ENCODE measurements around the gene LHFPL6.

Gene LHFPL6

DNA sequence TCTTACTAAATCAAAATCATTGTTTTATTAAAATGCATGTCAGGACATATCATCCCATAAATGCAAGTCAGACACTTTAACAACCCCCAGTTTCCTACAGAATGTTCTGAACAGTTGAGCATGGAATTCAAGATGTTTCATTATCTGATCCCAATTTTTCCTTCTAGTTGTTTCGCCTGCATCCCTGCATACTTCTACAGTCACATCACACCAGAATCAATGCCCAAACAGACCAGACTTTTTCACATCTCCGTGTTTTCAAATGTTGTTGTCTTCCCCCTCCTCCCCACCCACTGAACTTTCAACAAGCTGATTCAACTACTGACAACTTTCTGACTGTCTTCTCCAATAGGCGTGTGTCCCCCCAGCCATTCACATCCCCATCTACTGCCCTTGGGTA, 48.6 kb downstream of the LHFPL6 start:
- no peak for DNase-seq (ENCODE audit: low read depth)

GRCh38 chr13:39552246-39552645, 50.7 kb downstream of the LHFPL6 start:
- DNase-seq (ENCODE audit: low read depth): no peak

GRCh38 chr13:39550931-39551330, 52.1 kb downstream of the LHFPL6 start:
- no peak for DNase-seq (ENCODE audit: low read depth)

DNA sequence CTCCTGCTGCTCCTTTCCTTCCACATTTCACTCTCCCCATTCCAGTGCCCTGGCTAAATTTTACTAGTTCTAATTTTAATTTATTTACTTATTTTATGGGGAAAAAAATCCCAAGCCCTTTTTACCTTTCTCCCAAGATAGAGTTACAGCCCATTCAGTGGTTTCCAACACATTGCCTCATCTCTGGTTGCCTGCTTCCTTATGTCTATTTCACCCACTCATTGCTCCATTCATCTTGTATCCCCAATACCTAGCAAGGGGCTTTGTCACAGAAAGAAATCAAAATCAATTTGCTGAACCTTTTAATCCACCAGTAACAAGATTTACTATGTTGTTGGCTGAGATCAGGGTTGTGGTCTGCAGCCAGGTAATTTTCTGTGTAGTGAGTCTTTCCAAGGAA, 55.9 kb downstream of the LHFPL6 start:
- no peak for DNase-seq (ENCODE audit: low read depth)

- DNase-seq (ENCODE audit: low read depth): no peak
Observed at GRCh38 chr13:39542361-39542760, 60.6 kb downstream of the LHFPL6 start.

- no peak for DNase-seq (ENCODE audit: low read depth)
Observed at GRCh38 chr13:39540929-39541605, 61.9 kb downstream of the LHFPL6 start.

DNA sequence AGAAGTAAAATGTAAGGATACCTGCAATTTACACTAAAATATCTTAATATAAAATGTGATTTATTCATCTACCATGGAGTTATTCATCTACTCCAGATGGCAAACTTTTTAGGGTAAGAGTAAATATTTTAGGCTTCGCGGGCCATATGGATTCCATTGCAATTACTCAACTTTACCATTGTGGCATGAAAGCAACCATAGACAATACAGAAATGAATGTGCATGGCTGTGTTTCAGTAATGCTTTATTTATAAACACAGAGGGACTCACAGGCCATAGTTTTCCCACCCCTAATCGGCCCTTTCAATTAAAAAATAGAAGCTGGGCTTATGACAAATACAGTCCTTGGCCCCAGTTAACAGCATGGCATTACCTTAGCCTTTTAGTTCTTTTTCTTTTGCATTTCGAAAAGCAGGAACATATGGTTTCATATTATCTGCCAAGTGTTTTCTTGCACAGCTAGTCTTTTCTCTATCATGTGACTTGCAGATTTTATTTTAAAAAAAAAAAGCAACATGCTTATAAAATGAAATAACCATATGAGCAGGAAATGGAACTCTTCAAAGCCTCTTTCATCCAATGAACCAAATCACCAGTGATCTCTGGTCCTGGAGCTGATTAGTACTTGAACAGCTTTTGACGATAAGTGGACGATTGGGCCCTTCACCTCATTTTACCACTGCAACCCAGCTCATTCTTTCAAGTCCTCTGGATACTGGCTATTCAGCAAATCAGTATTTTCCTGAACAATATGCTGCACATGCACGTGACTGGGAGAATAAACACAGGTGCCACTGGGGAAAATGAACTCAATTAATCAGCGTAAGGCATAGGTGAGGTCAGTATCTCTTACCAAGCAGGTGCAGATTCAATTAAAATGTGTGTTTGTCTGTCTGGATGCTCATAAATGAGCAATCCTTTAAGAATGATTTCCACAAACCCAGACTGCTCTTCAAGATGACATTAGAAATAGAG, 63.9 kb downstream of the LHFPL6 start:
- no peak for DNase-seq (ENCODE audit: low read depth)

DNA sequence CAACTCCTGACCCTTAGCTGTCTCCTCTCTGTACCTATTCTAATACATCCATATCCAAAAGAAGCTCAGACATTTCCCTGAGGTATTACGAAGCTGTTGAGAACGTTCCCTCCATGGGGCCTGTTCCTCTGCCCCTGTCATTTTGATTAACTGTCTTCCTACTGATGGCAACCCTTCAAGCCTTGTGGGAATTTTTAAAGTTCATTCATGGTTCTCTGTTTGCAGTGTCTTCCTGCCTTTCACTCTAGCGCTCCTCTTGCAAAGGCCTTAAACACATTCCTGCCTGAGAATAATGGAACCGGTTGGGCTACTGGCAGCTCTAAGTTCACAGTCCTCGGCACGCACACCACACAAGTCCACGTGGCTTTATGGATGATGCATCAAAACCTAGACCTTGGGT, 66.1 kb downstream of the LHFPL6 start:
- DNase-seq (ENCODE audit: low read depth): no peak

GRCh38 chr13:39536274-39536673, 66.7 kb downstream of the LHFPL6 start:
- no peak for DNase-seq (ENCODE audit: low read depth)

DNA sequence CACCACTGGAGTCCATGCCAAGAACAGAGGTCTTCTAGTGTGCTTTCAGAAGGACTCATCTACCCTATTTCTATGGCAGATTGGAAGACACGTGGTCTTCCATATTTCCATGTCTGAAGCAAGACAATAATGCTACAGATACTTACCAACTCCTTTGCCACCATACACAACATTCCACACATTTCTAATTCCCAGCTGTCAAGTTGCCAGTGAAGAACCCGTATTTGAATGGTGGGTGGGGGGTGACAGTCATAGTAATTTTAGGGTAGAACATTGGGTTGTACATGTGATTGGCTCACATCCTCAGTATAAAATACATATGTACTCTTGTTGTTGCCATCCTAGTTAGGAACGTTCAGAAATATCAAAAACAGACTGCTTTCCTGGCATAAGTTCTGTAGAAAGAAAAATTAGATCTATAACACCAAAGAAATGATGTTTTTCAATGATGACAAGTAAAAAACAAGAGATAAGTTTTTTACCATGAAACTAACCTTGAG, 69.3 kb downstream of the LHFPL6 start:
- DNase-seq (ENCODE audit: low read depth): no peak

DNA sequence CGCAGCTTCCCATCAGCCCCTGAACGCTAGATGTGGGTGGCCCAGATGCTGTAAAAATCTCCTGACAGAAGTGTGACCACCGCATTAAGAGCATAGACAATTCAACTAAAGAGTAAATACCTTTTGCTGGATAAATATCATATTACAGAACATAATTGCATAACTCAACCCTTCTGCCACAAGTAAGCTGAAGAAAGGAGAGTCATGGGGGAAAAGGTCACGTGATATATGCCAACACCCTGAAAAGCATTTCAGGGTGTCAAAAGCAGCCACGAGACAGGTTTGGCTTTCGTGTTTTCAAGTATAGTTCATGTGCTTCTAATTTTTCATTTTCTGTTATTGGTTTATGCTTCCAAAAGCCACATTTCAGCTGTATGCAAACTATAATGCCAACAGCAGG, 71.3 kb downstream of the LHFPL6 start:
- no peak for DNase-seq (ENCODE audit: low read depth)

GRCh38 chr13:39530916-39531315, 72.1 kb downstream of the LHFPL6 start:
- DNase-seq (ENCODE audit: low read depth): no peak

DNA sequence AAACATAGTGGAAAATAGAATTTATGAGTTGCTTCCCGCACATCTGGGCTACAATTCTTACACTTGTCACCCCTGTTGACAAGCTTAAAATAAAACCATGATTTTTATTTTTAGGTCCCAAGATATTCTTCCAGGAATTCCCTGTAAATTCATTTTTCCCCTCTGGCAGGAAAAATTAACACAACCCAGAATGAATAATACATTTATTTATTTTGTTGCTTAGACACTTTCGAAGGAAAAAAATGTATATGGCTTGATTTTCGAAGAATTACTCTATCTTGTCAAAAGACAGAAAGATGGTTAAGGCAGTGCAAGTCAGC, 74.4 kb downstream of the LHFPL6 start:
- no peak for DNase-seq (ENCODE audit: low read depth)

GRCh38 chr13:39527961-39528660, 74.9 kb downstream of the LHFPL6 start:
- DNase-seq (ENCODE audit: low read depth): no peak

GRCh38 chr13:39527301-39527700, 75.7 kb downstream of the LHFPL6 start:
- no peak for DNase-seq (ENCODE audit: low read depth)

- DNase-seq (ENCODE audit: low read depth): no peak
Observed at GRCh38 chr13:39526499-39526898, 76.5 kb downstream of the LHFPL6 start.

DNA sequence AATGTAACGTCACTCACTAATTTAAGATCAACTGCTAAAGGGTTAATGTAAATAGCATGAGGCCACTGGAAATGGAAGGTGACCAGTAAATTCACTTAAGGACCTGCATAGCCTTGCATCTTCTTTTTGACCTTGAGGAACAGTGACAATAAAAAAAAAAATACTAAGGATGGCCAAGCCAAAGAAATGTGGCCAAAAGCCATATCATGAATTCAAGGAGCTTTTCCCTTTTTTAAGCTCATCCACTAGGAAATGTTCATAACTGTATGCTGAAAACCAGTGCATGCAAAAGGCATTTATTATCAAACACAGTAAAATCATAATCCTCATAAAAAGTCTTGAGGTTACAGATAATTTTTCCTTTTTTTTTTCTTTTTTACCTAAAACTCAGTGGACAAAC, 77.5 kb downstream of the LHFPL6 start:
- no peak for DNase-seq (ENCODE audit: low read depth)

DNA sequence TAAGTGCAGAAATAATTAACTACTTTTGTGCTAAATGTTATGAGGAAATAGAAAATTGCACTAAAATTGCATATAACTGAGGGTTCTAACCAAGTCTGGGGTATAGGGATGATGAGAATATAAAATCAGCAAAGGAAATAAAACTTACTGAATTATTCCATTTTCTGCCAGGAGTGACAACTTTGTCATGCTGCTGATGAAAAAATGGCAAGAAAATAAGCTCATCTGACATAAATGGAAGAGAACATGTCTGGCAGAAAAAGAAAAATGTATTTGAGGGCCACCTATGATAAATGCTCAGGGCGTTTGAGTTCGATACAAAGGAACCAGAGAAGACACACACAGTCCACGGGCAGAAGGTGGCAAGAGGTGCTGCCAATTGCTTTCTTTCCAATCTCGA, 78.2 kb downstream of the LHFPL6 start:
- no peak for DNase-seq (ENCODE audit: low read depth)

- DNase-seq (ENCODE audit: low read depth): no peak
Observed at GRCh38 chr13:39522329-39522728, 80.7 kb downstream of the LHFPL6 start.

DNA sequence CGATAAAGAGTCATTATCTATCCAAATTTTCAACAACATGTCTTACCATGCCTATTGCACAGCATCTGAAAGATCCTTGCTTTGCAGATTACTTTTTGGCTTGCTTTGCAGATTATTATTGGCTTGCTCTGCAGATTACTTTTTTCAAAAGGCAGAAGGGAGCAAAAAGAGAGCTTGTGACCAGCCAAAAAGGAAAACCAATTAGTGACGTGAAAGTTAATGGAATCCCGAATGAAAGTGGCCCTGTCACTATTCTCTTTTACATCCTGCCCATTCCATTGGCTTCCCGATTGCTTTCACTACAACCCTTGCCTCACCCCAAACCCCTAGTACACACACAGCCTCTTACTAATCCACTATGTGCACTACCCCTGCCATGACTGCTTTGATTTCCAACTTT, 81.3 kb downstream of the LHFPL6 start:
- no peak for DNase-seq (ENCODE audit: low read depth)

- no peak for DNase-seq (ENCODE audit: low read depth)
Observed at GRCh38 chr13:39516096-39516495, 86.9 kb downstream of the LHFPL6 start.

GRCh38 chr13:39515224-39515714, 87.7 kb downstream of the LHFPL6 start:
- no peak for DNase-seq (ENCODE audit: low read depth)

DNA sequence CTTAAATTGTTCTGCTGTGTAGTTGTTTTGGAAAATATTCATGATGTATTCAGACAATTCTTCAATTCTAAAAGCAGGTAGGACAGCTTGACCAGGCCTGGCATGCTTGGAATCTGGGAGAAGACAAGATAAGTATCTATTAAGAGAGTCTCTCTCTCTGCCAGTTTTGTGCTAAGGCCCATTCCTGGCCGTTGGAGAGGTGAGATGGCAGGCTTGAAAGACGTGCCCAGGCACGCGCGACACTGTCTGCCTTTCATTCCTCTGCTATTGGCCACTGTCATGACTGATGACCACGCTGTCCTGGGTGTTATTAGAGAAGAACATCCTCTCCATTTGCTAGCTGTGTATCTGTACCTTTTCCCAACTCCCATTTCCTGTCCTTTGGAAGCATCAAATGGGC, 90.3 kb downstream of the LHFPL6 start:
- DNase-seq (ENCODE audit: low read depth): no peak
